ENCODE data around the gene MACROD2. TPM values are rescaled to one million over a fixed set of nuclear protein-coding genes. Genes with fewer than 3 reads are reported as not detected.
"Not testable (repeated sequence)": the region's sequence is repeated elsewhere in the genome, so short reads cannot be mapped to it uniquely, and the experiment has no call there.

MACROD2 gene
- total RNA-seq, 1 donor from 2014 or later: 17.6 TPM

- DNase-seq: no peak
Measured at GRCh38 chr20:14996883-14997672, 1001.8 kb downstream of the MACROD2 start.

GRCh38 chr20:14997791-14998190 lies 1002.5 kb downstream of the MACROD2 start:
- no peak for DNase-seq

GRCh38 chr20:15005300-15005986 lies 1010.1 kb downstream of the MACROD2 start:
- no peak for DNase-seq

- DNase-seq: no peak
Measured at GRCh38 chr20:15011631-15012030, 1016.3 kb downstream of the MACROD2 start.

GRCh38 chr20:15012566-15012965 lies 1017.2 kb downstream of the MACROD2 start:
- no peak for DNase-seq

GRCh38 chr20:15016875-15017274 lies 1021.6 kb downstream of the MACROD2 start:
- DNase-seq: not testable (repeated sequence)

GRCh38 chr20:15018966-15019365 lies 1023.6 kb downstream of the MACROD2 start:
- DNase-seq: no peak

- DNase-seq: no peak
Measured at GRCh38 chr20:15020845-15021244, 1025.5 kb downstream of the MACROD2 start.

- no peak for DNase-seq
Measured at GRCh38 chr20:15022921-15023320, 1027.6 kb downstream of the MACROD2 start.

- no peak for DNase-seq
Measured at GRCh38 chr20:15026759-15027158, 1031.4 kb downstream of the MACROD2 start.

GRCh38 chr20:15030826-15031225 lies 1035.5 kb downstream of the MACROD2 start:
- no peak for DNase-seq

GRCh38 chr20:15031546-15032351 lies 1036.4 kb downstream of the MACROD2 start:
- DNase-seq: no peak

- no peak for DNase-seq
Measured at GRCh38 chr20:15032352-15032622, 1037.0 kb downstream of the MACROD2 start.

- DNase-seq: no peak
Measured at GRCh38 chr20:15033269-15033668, 1038.0 kb downstream of the MACROD2 start.

- DNase-seq: no peak
Measured at GRCh38 chr20:15033891-15034290, 1038.6 kb downstream of the MACROD2 start.

- DNase-seq: no peak
Measured at GRCh38 chr20:15036948-15037347, 1041.6 kb downstream of the MACROD2 start.

- no peak for DNase-seq
Measured at GRCh38 chr20:15039088-15039752, 1043.9 kb downstream of the MACROD2 start.

GRCh38 chr20:15042723-15043122 lies 1047.4 kb downstream of the MACROD2 start:
- DNase-seq: no peak

- peak; percentile 90 for DNase-seq
Measured at GRCh38 chr20:15045246-15045645, 1049.9 kb downstream of the MACROD2 start.

GRCh38 chr20:15047042-15047441 lies 1051.7 kb downstream of the MACROD2 start:
- no peak for DNase-seq

- no peak for DNase-seq
Measured at GRCh38 chr20:15047601-15048000, 1052.3 kb downstream of the MACROD2 start.

- no peak for DNase-seq
Measured at GRCh38 chr20:15056246-15056645, 1060.9 kb downstream of the MACROD2 start.

GRCh38 chr20:15058841-15059240 lies 1063.5 kb downstream of the MACROD2 start:
- DNase-seq: no peak
